Measurements from ENCODE around the gene LAP3.
"Not testable (repeated sequence)": the region's sequence is repeated elsewhere in the genome, so short reads cannot be mapped to it uniquely, and the experiment has no call there.

Gene LAP3

DNA sequence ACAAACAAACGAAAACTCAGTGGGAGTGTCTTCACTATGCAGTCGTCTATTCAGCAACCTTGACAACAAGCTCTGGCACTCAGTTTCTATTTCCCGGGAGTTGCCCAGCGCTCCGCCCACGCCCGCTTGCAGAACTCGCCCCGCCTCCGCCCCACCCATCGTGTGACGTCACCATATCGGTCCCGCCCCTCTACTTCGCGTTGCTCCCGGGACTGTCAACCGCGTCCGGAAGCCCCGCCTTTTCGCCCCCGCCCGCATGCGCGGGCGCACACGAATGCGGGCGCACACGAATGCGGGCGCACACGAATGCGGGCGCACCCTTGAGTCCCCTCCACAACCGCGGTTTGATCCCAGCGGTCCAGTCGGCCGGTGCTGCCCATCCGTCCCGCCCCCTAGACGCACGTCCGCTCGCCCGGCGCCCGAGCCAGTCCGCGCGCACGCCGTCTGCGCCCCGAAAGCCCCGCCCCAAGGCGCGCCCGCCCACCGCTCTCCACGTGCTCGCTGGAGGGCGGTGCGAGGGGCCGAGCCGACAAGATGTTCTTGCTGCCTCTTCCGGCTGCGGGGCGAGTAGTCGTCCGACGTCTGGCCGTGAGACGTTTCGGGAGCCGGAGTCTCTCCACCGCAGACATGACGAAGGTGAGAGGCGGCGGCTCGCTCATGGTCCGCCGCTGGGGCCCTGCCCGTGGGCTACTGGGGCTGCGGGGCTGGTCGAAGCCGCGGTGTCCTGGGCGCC, at the start of gene LAP3:
Gene LAP3, plus strand, starts transcription at position 267 of the 733 bp plus-strand sequence. Its CDS starts 268 bp downstream, at position 535.
- DNase-seq: peak; percentile 81

DNA sequence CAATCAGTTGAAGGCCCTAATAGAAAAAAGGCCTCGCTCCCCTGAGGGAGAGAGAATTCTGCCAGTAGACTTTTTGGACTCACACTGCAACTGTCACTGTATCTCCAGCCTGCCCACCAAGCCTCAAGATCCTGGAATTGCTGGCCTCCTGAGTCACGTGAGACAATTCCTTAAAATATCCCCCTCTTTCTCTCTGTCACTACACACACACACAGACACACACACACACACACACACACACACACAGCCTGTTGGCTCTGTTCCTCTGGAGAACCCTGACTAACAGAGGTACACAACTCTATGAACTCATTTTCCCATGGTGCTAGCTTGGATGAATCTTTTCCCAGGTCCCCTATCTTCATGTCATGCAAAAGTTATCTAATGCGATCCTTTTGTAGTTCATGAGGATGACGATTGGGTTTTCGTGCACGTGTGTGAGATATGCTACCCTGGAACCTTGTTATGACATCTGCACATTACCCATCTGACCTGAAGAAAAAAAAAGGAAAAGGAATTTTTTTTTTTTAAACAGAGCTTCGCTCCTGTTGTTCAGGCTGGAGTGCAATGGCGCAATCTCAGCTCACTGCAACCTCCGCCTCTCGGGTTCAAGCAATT, 48.3 kb upstream of the LAP3 start:
- no peak for DNase-seq

DNA sequence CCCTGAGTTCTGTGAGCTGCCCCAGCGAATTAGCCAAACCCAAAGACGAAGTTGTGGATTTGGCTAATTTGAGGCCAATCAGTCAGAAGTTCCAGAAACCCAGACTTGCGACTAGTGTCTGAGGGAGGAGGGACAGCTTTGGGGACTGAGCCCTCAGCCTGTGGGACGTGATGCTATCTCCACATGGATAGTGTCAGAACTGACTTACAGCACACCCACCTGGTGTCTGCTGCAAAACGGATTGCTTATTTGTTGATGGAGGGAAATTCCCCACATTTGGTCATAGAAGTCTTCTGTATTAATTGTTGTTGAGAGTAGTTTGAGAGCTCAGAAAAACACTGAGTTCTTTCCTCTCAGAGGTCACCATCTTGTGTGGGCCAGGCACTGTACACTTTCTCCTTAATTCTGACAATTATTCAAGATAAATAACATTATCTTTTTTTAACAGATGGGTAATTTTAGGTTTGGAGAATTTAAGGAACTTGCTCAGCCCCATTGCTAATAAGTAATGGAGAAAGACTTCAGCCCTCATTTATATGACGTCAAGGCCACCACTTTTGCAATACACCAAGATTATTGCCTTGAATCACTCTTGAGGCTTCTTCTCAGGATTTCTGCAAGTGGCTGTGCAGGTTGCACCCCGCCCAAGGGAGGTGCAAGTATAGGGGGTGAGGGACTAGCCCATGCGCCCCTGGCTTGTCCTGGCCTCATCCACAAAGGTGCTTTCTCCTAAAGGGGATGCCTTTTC, 45.3 kb upstream of the LAP3 start:
- no peak for DNase-seq

DNA sequence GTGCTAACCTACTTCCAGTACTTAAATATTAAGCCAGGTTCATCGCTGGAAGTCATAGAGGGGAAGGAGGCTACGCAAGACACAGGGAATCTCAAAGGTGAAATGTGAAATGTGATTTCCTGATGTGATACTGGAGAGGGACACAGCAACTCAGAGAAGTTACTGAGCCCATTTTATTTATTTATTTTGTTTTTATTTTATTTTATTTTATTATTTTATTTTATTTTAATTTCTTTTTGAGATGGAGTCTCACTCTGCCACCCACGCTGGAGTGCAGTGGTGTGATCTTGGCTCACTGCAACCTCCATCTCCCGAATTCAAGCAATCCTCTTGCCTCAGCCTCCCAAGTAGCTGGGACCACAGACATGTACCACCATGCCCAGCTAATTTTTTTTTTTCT, 42.3 kb upstream of the LAP3 start:
- DNase-seq: no peak

DNA sequence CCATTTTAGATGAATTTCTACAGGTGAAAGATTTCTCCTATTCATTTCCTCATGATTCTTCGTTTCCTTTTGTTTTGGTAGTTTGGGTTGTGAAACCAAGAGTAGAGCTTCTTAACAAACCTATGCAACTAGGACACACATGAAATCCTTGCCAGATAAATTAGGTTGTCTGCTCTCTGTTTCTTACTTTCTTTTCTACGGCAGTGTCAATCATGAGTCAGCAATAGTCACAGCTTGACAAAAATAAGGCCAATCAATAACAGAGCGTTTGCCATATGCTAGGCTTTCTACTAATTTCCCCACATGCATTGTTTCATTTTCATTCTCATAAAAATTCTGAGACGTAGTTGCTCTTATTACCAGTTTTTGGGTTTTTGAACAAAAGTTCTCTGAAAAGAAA, 41.8 kb upstream of the LAP3 start:
- DNase-seq: no peak

DNA sequence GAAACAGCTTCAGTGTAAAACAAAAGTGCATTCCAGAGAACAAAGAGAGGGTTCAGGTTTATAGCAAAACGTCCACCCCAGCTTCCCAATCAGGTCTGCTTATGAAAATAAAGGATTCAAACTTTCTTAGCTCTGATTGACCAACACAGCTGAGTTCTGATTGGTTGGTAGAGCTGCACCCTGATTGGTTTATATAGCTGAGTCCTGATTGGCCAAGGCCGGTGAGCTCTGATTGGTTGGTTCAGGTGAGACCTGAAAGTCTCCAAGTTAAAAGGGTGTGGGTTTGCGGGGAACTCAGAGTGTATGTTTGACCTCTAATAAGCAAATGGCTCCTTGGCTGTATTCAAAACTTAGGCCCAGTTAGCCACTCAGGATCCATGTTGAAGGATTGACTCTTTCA, 41.1 kb upstream of the LAP3 start:
- no peak for DNase-seq

DNA sequence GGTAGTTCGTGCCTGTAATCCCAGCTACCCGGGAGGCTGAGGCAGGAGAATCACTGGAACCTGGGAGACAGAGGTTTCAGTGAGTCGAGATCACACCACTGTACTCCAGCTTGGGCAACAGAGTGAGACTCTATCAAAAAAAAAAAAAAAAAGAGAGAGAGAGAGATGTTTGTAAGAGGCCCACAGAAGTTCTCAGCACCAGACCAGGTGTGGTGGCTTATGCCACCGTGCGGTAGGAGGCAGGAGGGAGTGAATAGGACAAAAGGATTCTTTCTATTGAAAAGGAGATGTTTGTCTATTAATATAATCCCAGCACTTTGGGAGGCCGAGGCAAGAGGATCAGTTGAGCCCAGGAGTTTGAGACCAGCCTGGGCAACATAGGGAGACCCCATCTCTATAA, 39.9 kb upstream of the LAP3 start:
- not testable (repeated sequence) for DNase-seq

DNA sequence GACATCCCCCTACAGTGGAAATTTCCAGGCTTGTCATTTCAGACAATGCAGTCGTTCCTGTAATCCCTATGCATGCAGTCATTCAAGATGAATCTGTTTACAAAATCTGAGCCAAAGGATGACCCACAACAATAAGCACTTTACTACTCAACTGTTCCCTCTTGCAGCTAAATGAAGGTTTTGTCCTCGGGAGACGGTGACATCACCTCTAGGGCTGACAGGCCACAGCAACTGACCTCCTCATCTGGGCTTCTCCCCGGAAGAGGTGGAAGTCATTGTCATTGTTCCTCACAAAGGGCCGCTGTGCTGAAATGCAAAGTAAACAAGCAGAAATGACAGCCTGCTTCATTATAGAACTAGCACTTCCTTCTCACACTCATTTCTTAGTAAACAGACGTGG, 32.8 kb upstream of the LAP3 start:
- DNase-seq: no peak

DNA sequence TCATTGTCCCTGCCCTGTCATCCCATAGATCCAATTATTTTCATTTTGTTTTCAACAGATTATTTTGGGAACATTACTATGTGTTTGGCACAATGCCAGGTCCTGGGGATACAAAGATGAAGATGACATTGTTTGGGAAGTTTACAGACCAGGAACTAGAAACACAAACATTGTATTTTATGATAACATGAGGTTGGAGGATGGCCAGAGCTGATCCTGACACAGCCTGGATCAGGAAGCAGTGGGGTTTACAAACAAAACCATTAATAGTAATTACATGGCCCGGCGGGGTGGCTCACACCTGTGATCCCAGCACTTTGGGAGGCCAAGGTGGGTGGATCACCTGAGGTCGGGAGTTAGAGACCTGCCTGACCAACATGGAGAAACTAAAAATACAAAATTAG, 32.2 kb upstream of the LAP3 start:
- DNase-seq: no peak

DNA sequence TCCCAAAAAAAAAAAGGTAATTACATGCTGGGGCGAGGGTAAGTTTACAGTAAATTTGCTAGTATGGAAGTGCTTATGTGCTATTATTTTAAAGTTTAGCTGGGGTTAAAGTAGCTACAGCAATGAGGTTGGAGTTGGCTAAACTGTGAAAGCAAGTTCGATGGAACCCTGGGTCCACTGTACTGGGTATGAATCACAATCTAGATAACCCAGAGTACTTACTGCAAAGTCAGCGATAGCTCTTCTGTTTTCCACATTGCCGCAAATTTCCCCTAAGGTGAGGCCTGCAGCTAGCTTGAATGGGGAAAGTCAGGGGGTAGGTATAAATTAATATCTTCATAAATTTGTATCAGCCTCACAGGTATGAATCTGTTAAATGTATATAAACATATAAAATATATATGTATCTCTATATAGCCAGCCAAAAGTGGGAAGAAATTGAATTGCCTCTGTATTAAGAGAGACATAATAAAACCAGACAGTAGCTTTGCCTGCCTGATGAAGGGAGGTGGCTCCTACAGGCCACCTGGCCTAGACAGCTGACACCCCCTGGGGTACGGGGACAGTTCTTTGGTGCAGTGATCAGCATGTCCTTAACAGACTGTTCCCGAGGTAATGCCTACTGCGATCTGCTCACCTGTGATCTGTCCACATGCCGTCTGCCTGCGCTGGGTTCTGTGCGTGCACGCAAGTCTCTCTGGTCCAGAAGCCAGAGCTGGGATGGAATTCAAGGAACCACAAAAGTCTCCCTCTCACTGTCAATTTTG, 31.4 kb upstream of the LAP3 start:
- DNase-seq: no peak

DNA sequence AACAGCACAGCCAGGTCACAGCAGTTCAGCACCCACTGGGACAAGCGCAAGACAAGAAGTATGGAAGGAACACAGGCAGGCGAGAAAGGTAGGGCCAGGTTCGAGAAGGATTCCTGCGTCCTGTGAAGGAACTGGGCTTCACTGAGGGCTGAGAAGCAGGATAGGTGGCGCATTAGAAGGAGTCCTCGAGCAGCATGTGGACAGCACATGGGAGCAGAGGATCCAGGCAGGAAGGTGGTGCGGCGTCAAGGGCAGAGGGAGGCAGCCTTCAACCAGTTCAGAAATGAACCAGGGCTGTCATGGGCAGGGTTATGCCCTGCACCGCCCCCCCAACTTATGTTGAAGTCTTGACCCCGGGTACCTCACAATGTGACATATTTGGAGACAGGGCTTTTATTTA, 30.8 kb upstream of the LAP3 start:
- DNase-seq: no peak

DNA sequence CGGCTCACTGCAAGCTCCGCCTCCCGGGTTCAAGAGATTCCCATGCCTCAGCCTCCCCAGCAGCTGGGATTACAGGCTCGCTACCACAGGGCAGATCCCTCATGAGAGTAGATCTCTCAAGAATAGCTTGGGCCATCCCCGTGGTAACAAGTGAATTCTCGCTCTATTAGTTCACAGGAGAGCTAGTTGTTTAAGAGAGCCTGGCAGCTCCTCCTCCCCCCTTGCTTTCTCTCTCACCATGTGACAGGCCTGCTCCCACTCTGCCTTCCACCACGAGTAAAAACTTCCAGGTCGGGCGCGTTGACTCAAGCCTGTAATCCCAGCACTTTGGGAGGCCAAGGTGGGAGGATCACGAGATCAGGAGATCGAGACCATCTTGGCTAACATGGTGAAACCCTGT, 30.3 kb upstream of the LAP3 start:
- DNase-seq: no peak

DNA sequence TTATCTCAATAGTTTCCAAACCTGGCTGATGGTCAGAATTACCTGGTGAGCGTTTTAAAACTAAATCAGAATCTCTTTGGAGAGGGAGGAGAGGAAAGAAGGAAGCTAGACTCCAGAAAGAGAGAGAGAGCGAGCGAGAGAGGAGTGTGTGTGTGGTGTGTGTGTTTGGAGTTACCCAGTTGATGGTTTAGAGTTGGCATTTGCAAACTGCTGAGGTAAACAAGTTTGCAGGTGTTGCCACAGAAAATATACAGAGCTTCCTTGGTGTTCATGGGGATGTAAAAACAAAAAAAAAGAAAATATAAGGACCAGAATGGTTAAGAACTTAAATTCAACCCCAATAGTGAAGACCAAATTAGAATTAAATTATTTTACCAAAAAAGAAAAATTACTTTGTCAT, 26.4 kb upstream of the LAP3 start:
- DNase-seq: no peak

DNA sequence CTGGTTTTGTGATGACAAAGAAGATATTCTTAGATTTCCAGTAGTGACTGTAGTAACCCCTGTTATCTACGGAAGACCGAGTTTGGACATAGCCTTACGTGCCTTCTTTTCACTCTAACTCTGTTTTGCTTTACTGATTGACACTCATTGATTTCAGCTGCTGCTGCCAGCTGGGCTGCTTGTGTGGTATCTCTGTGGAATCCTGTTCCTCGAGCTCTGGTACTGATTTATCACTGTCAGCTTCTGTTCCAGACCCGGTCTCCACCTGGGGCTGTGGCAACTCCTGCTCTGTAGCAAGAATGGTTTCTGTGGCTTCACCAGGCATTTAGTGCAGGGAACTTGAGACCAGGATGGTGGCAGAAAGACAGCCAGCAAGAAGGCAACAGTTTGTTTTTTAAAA, 24.6 kb upstream of the LAP3 start:
- DNase-seq: no peak

DNA sequence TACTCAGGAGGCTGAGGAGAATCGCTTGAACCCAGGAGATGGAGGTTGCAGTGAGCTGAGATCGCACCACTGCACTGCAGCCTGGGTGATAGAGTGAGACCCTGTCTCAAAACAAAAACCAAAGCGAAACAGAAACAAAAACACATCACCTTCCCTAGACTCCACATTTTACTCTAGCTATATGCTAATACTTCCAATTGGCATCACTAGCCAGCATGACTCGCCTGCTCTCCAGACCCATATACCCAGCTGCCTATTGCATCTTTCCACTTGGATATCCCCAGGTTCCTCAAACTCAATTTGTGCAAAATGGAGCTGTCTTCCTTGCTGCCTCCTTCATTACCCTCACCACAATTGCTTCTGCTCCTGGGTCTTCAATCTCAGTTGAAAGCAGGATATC, 22.4 kb upstream of the LAP3 start:
- DNase-seq: no peak

DNA sequence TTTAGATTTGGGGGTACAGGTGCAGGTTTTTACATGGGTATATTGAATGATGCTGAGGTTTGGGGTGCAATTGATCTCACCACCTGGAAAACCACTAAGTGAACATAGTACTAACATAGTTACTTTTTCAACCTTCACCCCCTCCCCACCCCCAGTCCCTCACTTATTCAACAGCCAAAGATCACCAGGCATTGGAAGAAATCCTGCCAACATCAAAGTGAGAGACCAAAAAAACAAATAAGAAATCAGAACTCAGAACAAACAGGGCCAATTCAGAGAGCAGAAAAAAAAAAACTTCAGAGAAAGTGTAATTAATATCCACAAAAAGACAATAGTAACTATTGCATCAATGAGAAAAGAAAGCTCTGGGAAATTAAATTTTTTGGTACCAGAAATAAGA, 20.5 kb upstream of the LAP3 start:
- DNase-seq: no peak

DNA sequence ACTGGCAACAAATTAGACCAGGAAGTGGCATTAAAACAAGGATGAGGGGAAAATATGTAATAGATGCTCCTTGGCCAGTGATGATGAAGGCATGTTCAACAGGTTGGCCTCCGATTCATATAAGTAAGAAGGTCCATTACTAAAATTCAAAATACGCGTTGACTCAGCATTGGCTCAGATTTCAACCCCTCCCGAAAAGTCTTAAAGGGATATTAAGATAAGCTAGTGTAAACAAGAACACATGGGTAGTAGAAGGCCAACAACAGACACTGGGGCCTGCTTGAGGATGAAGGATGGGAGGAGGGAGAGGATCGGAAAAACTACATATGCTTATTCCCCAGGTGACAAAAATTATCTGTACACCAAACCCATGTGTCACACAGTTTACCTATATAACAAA, 19.1 kb upstream of the LAP3 start:
- DNase-seq: no peak

DNA sequence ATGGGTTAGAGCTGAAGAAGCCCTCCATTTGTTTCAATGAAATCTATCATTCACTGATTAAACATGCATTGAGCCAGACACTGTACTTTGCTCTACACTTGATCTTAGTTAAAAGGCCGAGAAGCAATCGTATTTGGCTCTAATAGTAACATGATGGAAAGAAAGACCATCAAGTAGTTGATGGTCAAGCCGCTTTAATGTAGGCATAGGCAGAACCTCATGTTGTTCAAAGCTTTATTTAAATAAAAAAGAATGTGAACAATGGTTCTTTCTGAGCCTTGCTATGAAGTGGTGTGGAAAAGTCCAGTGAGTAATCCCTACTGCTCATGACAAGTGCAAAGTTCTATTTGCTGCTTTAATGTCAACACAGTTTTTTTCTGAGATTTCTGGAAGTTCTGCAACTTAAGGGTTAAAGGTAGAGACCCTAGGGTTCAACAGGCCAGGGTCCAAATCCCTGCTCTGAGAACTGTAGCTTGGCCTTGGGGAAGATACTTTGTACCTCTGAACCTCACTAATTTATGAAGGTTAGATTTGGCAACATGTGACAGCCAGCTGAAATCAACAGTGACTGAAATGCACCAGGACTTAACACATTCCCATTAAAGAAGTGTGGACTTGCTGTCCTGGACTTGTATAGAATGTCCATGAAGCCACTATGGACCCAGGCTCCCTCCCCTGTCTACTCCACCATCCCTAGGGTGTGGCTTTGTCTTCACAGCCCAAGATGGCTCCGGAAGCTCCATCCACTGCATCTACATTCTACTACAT, 17.9 kb upstream of the LAP3 start:
- no peak for DNase-seq

DNA sequence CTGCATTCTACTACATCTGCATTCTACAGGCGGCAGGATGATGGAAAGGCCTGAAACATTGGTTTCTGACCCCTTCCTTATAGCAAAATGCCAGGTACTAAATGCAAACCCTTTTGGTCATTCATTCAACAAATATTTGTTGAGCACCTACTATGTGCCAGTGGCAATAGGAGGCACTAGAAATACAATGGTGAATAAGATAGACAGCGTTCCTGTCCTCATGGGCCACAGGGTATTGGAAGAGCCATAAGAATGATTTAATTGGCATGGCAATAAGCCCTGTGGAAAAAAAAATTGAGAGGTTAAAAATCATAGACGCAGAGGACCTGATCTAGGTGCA, 17.3 kb upstream of the LAP3 start:
- DNase-seq: no peak

DNA sequence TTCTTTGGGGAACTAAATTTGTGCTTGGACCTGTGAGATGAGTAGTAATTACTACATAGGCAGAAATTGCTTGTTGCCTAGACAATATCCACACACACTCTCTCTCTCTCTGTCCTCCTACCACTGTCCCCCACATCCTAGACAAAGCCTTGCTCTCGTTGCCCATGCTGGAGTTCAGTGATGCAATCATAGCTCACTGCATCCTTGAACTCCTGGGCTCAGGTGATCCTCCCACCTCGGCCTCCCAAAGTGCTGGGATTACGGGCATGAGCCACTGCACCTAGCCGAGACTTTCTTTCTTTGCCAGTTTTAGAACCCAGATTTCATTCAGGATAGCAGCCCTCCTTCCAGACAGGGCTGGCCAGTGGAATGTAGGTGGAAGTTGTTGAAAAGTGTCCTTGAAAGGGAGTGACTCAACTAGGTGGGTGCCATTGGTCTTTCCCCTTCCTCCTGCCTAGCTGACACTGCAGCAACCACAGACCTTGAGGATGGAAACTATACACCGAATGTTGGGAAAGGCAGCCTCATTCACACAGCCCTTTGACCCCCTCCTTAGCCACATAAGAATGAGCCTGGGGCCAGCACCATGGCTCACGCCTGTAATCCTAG, 16.8 kb upstream of the LAP3 start:
- no peak for DNase-seq

DNA sequence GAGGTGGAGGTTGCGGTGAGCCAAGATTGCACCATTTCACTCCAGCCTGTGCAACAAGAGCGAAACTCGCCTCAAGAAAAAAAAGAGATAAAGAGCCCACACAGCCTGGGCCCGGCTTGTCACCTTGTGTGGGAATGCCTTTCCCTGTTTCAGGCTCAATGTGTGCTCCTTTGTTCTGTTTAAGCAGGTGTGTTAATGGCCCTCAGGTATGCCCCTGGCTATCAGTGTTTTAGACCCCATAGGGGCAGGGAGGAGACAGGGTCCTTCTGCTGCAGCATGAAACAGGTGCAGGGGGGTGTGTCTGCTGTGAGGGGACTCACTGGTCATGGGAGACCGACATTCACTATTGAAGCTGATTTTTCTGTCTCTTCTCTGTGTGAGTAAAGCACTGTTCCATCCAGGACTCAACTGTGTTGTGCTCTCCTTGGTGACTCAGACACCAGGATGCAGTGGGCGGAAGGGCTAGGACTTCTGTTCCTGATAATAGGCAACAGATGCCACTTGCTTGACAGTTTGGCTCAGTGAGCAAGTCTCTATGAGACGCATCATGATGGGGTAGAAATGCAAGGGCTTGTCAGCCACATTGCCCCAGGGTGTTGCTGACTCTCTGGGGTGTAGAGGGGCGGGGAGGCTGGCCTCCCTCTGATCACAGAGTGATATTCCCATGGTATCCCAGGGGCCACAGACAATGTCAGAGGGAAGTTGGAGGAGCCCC, 15.6 kb upstream of the LAP3 start:
- DNase-seq: no peak

DNA sequence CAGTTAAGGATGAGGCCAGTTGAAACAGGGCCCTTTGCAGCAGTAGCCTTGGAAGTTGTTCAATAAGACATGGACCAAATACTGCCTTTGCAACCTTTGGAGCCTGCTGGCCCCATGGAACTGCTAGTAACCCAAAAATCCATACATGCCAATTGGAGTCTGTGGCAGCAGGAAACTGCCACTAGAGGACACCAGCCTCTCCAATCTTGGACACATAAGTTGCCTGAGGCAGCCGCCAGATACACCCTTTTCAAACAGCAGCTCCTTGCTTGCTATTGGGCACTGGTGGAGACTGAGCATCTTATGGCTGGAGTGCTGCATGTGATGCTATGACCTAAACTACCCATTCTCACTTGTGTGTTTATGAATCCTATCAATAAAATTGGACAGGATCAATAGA, 14.8 kb upstream of the LAP3 start:
- DNase-seq: no peak
